Activated T-cell treated with anti-CD3 and anti-CD28 coated beads, Interleukin-2, amount 50 U/mL, for 24 hours (primary cell): Measurements from ENCODE around the gene SWT1.

Experiments used
- DNase-seq: peaks from one replicate; pipeline ENCODE4 v3.0.0-alpha.2; 2020
- H3K27ac Mint-ChIP-seq: 2 replicates; pipeline ENCODE4 v1.8.0; 2020; ENCODE audit warnings: mild to moderate bottlenecking, mixed read lengths
- H3K27me3 Mint-ChIP-seq: 2 replicates; pipeline ENCODE4 v1.8.0; 2020; ENCODE audit warnings: mixed read lengths
- H3K36me3 Mint-ChIP-seq: 2 replicates; pipeline ENCODE4 v1.8.0; 2020; ENCODE audit warnings: low read depth, mixed read lengths
- H3K4me1 Mint-ChIP-seq: 2 replicates; pipeline ENCODE4 v1.8.0; 2020; ENCODE audit warnings: low read depth, mixed read lengths
- H3K4me3 Mint-ChIP-seq: 2 replicates; pipeline ENCODE4 v1.8.0; 2020; ENCODE audit warnings: mild to moderate bottlenecking, moderate library complexity, mixed read lengths
- H3K9me3 Mint-ChIP-seq: 2 replicates; pipeline ENCODE4 v1.8.0; 2020; ENCODE audit warnings: mixed read lengths

SWT1 gene

GRCh38 chr1:185156854-185157598 lies at the start of gene SWT1, which contains the start of gene TRMT1L:
TSS of gene SWT1 (plus strand) at chr1:185157167. CDS start at chr1:185160842, 3,675 bp downstream.
TSS of gene TRMT1L (minus strand) at chr1:185156953. CDS start at chr1:185156712, 241 bp downstream.
- Mint-ChIP-seq H3K36me3 (peaks cover 16% of the 10 kb centered on the region), H3K9me3 (no peaks in the 10 kb centered on the region), H3K27me3 (no peaks in the 10 kb centered on the region), H3K4me1 (peaks cover 60% of the 10 kb centered on the region), H3K27ac (peak within 1 kb of the TSS; percentile 99), H3K4me3 (peak within 1 kb of the TSS; percentile 92)
- DNase-seq: peak; percentile 98

GRCh38 chr1:185108321-185108720 lies 48.6 kb upstream of the SWT1 start:
- Mint-ChIP-seq H3K4me3 (no peak overlapping the region), H3K27ac (no peak overlapping the region), H3K27me3 (no peaks in the 10 kb centered on the region), H3K4me1 (no peaks in the 10 kb centered on the region), H3K9me3 (peaks cover 31% of the 10 kb centered on the region), H3K36me3 (peaks cover 15% of the 10 kb centered on the region)
- DNase-seq: no peak

GRCh38 chr1:185110145-185110544 lies 46.8 kb upstream of the SWT1 start:
- no peak for DNase-seq
- Mint-ChIP-seq H3K27me3 (no peaks in the 10 kb centered on the region), H3K27ac (no peak overlapping the region), H3K36me3 (no peaks in the 10 kb centered on the region), H3K4me1 (no peaks in the 10 kb centered on the region), H3K9me3 (peaks cover 24% of the 10 kb centered on the region), H3K4me3 (no peak overlapping the region)

- no peak for DNase-seq
- peaks cover 1% of the 10 kb centered on the region for H3K36me3 Mint-ChIP-seq
- no peak overlapping the region for H3K27ac Mint-ChIP-seq
- H3K27me3 Mint-ChIP-seq: no peaks in the 10 kb centered on the region
- no peaks in the 10 kb centered on the region for H3K4me1 Mint-ChIP-seq
- peaks cover 19% of the 10 kb centered on the region for H3K9me3 Mint-ChIP-seq
- no peak overlapping the region for H3K4me3 Mint-ChIP-seq
These were observed 45.1 kb upstream of the SWT1 start for GRCh38 chr1:185111873-185112272.

- DNase-seq: no peak
- Mint-ChIP-seq H3K27me3 (no peaks in the 10 kb centered on the region), H3K4me3 (no peak overlapping the region), H3K27ac (no peak overlapping the region), H3K4me1 (no peaks in the 10 kb centered on the region), H3K36me3 (peaks cover 3% of the 10 kb centered on the region), H3K9me3 (peaks cover 17% of the 10 kb centered on the region)
These were observed 44.6 kb upstream of the SWT1 start for GRCh38 chr1:185112356-185112755.

- Mint-ChIP-seq H3K27me3 (no peaks in the 10 kb centered on the region), H3K4me3 (no peak overlapping the region), H3K36me3 (peaks cover 78% of the 10 kb centered on the region), H3K9me3 (peaks cover 6% of the 10 kb centered on the region), H3K4me1 (no peaks in the 10 kb centered on the region), H3K27ac (no peak overlapping the region)
- no peak for DNase-seq
These were observed 27.3 kb upstream of the SWT1 start for GRCh38 chr1:185129708-185130107.

GRCh38 chr1:185132534-185132933 lies 24.4 kb upstream of the SWT1 start:
- DNase-seq: no peak
- Mint-ChIP-seq H3K4me3 (no peak overlapping the region), H3K27me3 (no peaks in the 10 kb centered on the region), H3K4me1 (peaks cover under 1% of the 10 kb centered on the region), H3K36me3 (peaks cover 77% of the 10 kb centered on the region), H3K27ac (no peak overlapping the region), H3K9me3 (peaks cover 6% of the 10 kb centered on the region)

- no peak overlapping the region for H3K27ac Mint-ChIP-seq
- peaks cover 2% of the 10 kb centered on the region for H3K9me3 Mint-ChIP-seq
- H3K4me1 Mint-ChIP-seq: peaks cover 4% of the 10 kb centered on the region
- H3K36me3 Mint-ChIP-seq: peaks cover 73% of the 10 kb centered on the region
- no peak overlapping the region for H3K4me3 Mint-ChIP-seq
- no peaks in the 10 kb centered on the region for H3K27me3 Mint-ChIP-seq
- DNase-seq: no peak
These were observed 18.9 kb upstream of the SWT1 start for GRCh38 chr1:185137896-185138545.

- H3K27me3 Mint-ChIP-seq: no peaks in the 10 kb centered on the region
- no peak overlapping the region for H3K4me3 Mint-ChIP-seq
- peaks cover 68% of the 10 kb centered on the region for H3K36me3 Mint-ChIP-seq
- no peaks in the 10 kb centered on the region for H3K9me3 Mint-ChIP-seq
- DNase-seq: no peak
- no peak overlapping the region for H3K27ac Mint-ChIP-seq
- peaks cover 4% of the 10 kb centered on the region for H3K4me1 Mint-ChIP-seq
These were observed 17.7 kb upstream of the SWT1 start for GRCh38 chr1:185139246-185139645.

GRCh38 chr1:185144233-185144632 lies 12.7 kb upstream of the SWT1 start:
- DNase-seq: no peak
- H3K36me3 Mint-ChIP-seq: peaks cover 74% of the 10 kb centered on the region
- peaks cover 2% of the 10 kb centered on the region for H3K4me1 Mint-ChIP-seq
- no peak overlapping the region for H3K27ac Mint-ChIP-seq
- no peaks in the 10 kb centered on the region for H3K9me3 Mint-ChIP-seq
- H3K27me3 Mint-ChIP-seq: no peaks in the 10 kb centered on the region
- H3K4me3 Mint-ChIP-seq: no peak overlapping the region

- H3K27me3 Mint-ChIP-seq: no peaks in the 10 kb centered on the region
- no peak overlapping the region for H3K4me3 Mint-ChIP-seq
- H3K9me3 Mint-ChIP-seq: no peaks in the 10 kb centered on the region
- no peak for DNase-seq
- H3K36me3 Mint-ChIP-seq: peaks cover 52% of the 10 kb centered on the region
- H3K27ac Mint-ChIP-seq: no peak overlapping the region
- H3K4me1 Mint-ChIP-seq: peaks cover 39% of the 10 kb centered on the region
These were observed 5.8 kb upstream of the SWT1 start for GRCh38 chr1:185151215-185151614.

GRCh38 chr1:185152187-185152767 lies 4.7 kb upstream of the SWT1 start:
- H3K27ac Mint-ChIP-seq: no peak overlapping the region

GRCh38 chr1:185154912-185155513 lies 2.0 kb upstream of the SWT1 start:
- H3K4me3 Mint-ChIP-seq: peak overlapping the region; percentile 92
- peaks cover 31% of the 10 kb centered on the region for H3K36me3 Mint-ChIP-seq
- DNase-seq: no peak
- H3K9me3 Mint-ChIP-seq: no peaks in the 10 kb centered on the region
- H3K4me1 Mint-ChIP-seq: peaks cover 60% of the 10 kb centered on the region
- peak overlapping the region; percentile 99 for H3K27ac Mint-ChIP-seq
- no peaks in the 10 kb centered on the region for H3K27me3 Mint-ChIP-seq

More at GRCh38 chr1:185152187-185152767, 4.7 kb upstream of the SWT1 start:
- Mint-ChIP-seq H3K4me3 (no peak overlapping the region), H3K27me3 (no peaks in the 10 kb centered on the region), H3K4me1 (peaks cover 39% of the 10 kb centered on the region), H3K9me3 (no peaks in the 10 kb centered on the region), H3K36me3 (peaks cover 53% of the 10 kb centered on the region)
- no peak for DNase-seq

GRCh38 chr1:185155600-185156287 lies 1.2 kb upstream of the SWT1 start:
- no peak for DNase-seq
- Mint-ChIP-seq H3K36me3 (peaks cover 24% of the 10 kb centered on the region), H3K27ac (peak overlapping the region; percentile 99), H3K27me3 (no peaks in the 10 kb centered on the region), H3K9me3 (no peaks in the 10 kb centered on the region), H3K4me3 (peak overlapping the region; percentile 92), H3K4me1 (peaks cover 63% of the 10 kb centered on the region)
